Spleen (tissue), 7 donors: ENCODE results near the gene CLDN6.

Source experiments
- CTCF ChIP-seq, 11 experiments: fragments of 200-600 bp in 7 of 11; fragments of 450-650 bp in 4 of 11; sonication (generic) in 4 of 11; IDR thresholded peaks in 8 of 11; conservative IDR thresholded peaks in 3 of 11; 1 replicate in 7 of 11; 2 replicates in 4 of 11; pipeline versions ENCODE4 v1.4.0 to v1.8.0; 2016 to 2021; ENCODE audit warnings: antibody characterized with exemption in 11 of 11, inconsistent platforms in 4 of 11, mild to moderate bottlenecking in 1 of 11
- POLR2A ChIP-seq, 3 donors: fragments of 450-650 bp; IDR thresholded peaks; one replicate each; pipeline ENCODE4 v1.5.1; 2017; ENCODE audit warnings: antibody characterized with exemption in 3 of 3, mild to moderate bottlenecking in 1 of 3
- donor health status: DM: no; HTN: no; CAD: no; lungs with moderate emphysema.
- donor health status: DM: no; HTN: no; CAD: no.
- donor health status: DM: no; HTN: no; CAD: no.

GRCh38 chr16:3008690-3009037, 9.3 kb downstream of the CLDN6 start:
- TF ChIP-seq CTCF (IDR thresholded peaks at IDR 0.05 in 8 of 11, conservative IDR thresholded peaks at IDR 0.05 in 3 of 11): no peak
- no peak for TF ChIP-seq POLR2A (IDR thresholded peaks at IDR 0.05)
